GM19467 (cell line): Measurements from ENCODE around the gene GIGYF1.
A peak's percentile ranks its signal among the peaks of the same experiment; 100 is the strongest.

Source experiments
- ATAC-seq: cut with Tn5 transposase; IDR thresholded peaks from one replicate; pipeline ENCODE4 v1.9.1; 2021; ENCODE audit warnings: mild to moderate bottlenecking, moderate library complexity; ENCODE audit not compliant: unreplicated experiment

Gene GIGYF1

GRCh38 chr7:100684534-100685042 is 9.5 kb downstream of the GIGYF1 start:
- no peak for ATAC-seq

- ATAC-seq, result no peak
Observed at GRCh38 chr7:100683659-100684533, 10.2 kb downstream of the GIGYF1 start.

DNA sequence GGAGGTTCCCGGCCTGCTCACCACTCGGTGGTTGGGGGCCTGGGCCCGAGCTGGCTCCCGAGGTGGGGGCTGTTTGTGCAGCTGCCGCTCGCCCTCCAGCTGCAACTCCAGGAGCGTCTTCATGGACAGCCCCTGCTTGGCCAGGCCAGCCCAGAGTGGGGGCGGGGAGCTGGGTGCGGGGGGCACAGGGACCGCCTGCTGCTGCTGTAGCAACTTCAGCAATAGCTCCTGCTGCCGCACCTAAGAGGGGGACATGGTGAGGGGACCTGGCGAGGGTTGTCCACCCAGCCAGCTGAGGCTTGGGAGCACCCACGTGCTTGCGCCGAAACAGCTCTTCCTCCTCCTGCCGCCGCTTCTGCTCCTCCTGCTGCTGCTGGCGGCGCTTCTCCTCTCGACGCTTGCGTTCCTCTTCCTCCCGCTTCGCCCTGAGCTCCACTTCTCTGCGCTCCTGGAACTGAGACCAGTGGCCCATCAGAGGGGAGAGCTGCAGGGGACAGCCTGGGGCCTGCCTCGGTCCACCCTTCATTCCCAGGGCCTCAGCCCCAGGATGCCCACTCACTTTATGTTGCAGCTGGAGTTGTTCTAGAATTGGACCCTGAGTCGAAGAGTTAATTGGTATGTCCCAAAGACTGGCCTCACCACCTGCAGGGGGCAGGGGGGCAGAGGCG is 10.9 kb downstream of the GIGYF1 start:
- no peak for ATAC-seq

DNA sequence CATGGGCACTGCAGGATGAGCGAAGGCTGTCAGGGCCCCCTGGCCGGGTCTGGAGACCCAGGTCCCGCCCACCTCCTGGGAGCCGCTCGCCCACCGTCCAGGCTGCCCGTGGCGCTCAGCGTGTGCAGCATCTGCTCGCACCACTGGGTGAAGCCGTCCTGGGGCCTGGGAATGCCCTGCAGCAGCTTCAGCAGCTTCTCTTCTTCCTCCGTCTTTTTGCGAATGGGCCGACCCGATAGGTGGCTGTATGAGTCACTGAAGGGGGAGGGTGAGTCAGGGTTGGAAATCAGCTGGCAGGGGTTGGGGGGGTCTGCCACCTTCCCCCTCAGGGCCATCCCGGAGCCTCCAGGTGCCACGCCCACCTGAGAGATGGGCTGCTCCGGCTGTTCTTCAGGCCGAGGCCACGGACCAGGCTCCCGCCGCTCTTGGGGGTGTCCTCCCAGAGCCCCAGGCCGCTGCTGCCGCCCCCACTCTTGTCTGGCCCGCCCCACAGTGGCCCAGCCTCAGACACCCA is 11.8 kb downstream of the GIGYF1 start:
- no peak for ATAC-seq

DNA sequence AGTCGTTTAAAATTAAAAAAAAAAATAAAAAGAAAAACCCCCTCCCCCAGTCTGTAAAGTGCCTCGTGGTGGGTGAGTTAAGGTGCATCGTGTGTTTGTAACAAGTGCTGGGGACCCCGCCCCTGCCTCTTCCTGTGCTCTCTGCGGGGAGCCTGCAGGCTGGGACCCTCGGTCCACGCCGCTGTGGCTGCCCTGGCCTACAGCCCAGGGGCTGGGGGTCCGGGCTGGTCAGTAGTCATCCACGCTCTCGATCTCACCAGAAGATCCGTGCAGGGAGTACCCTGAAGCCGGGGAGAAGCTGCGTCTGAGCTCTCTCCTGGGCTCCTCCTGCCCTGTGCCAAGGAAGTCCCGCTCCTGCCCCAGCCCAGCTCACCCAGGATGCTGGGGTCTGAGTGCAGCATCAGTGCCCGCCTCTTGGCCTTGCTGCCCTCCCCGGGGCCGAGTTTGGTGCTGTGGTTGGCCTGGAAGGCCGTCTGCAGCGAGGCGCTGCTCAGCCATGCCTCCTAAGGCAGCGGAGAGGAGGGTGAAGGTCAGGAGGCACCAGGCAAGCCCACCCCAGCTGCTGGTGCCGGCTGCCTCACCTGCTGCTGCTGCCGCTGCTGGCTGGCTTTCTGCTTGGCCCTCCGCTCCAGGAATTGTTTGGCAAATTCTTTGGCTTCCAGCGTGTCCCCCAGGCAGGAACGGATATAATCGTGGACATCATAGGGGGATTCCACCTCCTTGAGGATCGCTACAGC is 12.4 kb downstream of the GIGYF1 start:
- no peak for ATAC-seq

DNA sequence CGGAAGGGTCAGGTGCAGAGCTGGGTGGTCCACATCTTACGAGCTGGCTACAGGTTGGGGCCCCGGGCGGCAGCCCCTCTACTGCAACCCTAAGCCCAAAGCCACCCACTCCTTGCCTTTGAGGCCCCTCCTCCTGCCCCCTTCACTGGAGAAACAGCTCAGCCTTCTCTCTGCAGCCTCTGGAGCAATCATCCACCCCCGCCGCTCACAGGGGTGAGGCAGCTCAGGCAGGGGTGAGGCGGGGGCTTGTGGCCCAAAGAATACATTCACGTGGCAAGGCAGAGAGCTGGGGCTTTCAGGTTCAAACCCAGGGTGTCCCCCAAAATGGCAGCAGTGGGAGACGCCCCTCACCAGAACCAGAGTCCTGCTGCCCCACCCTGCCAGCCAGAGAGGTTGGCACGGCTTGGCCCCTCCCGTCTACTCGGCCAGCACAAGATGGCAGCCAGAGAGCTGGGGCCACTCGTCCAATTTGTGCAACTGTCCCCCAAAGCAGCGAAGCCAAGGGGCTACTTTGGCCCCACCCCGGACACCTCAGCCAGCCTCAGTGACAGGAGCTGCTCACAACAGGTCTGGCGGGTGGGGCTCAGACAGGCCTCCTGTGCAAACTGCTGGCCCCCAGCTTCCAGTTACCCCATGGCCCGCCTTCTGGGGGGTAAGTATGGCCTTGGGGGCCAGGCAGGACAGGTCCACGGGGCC is 13.3 kb downstream of the GIGYF1 start:
- ATAC-seq, result no peak

DNA sequence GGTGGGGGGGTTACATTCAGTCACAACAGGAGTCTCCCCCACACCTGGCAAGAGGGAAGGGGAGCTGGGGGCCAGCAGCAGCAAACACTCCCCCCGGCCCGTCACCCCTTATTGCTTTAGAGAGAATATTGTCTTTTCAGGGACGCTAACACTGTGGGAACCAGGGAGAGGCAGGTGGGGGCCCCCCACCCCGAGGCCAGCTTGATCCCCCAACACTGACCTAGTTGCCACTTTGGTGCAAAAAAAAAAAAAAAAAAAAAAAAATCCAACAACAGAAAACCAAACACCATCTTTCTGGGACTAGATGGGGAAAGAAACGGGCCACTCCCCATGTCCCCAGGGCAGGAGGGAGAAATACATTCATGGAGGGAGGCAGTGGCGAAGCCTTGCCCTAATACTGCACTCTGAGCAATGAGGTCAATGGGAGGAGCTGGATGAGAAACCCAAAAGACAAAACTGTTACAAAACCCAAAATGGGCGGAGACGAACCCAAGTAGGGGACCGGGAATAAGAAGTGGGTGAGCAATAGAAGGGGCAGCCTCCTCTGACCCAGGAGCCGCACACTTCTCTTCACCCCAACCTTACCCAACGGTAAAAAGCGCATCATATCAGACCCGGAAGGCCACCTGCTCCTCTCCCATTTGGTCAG is 14.0 kb downstream of the GIGYF1 start:
- no peak for ATAC-seq

DNA sequence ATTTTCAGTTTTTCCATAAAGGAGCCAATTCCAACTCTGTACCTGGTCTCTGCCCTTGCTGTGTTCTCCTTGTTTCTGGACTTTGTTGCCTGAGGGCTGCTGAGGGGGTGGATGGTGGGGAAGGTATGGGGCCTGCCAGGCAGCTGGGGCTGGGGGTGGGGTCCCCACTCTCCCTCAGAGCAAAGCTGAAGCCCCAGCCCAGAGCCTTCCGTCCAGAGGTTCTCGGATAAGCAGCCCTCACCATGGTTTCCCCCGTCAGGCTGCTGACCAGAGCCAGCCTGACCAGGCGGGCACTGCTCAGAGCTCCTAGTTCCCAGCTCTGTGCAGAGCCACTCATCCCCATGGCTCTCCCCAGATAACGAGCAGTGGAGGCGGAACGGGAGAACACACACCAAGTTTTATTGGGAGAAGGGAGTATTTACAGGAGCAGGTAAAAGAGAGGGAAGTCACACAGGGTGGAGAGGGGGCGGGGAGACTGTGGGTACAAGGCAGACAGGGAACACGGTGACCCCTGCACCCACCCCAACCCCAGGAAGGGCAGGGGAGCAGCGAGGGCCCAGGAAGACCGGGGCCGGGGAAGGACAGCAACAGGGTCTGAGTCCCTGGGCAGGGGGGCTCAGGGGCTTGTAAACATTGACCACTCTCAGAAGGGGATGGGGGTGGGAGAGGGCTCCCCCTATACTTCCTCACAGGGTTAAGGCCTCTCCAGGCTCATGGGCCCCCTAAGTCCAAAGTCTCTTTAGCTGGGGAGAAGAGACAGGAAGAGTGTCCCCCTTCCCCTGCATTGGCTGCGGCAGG is 14.7 kb downstream of the GIGYF1 start:
- no peak for ATAC-seq

GRCh38 chr7:100678291-100678984 is 15.6 kb downstream of the GIGYF1 start:
- no peak for ATAC-seq

- ATAC-seq, result no peak
Observed at GRCh38 chr7:100677308-100678267, 16.5 kb downstream of the GIGYF1 start.

DNA sequence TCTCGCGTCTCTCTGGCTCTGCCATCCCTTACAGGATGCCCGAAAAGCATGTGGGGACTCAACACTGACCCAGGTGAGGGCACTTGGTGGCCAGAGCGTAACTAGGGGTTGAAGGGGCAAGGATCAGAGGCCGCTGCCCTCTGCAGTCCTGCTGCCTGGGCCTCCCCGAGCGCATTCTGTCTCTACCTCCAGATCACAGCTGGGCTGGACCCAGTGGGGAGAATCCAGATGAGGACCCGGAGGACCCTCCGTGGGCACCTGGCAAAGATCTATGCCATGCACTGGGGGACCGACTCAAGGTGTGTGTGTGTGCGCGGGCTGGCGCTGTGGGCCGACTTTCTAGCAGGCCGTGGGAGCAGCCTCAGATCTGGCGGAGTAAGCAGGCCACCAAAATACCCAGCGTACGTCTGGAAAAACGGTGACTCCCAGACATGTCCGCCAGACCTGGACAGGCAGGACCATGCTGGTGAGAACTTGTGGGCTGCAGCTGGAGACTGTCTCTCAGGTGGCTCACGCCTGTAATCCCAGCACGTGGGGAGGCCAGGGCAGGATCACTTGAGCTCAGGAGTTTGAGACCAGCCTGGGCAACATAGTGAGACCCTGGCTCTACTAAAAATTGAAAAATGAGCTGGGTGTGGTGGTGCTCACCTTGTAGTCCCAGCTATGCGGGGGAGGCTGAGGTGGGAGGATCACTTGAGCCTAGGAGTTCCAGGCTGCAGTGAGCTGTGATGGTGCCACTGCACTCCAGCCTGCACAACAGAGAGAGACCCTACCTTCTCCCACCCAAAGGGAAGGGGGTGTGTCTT is 17.3 kb downstream of the GIGYF1 start:
- ATAC-seq, result no peak

DNA sequence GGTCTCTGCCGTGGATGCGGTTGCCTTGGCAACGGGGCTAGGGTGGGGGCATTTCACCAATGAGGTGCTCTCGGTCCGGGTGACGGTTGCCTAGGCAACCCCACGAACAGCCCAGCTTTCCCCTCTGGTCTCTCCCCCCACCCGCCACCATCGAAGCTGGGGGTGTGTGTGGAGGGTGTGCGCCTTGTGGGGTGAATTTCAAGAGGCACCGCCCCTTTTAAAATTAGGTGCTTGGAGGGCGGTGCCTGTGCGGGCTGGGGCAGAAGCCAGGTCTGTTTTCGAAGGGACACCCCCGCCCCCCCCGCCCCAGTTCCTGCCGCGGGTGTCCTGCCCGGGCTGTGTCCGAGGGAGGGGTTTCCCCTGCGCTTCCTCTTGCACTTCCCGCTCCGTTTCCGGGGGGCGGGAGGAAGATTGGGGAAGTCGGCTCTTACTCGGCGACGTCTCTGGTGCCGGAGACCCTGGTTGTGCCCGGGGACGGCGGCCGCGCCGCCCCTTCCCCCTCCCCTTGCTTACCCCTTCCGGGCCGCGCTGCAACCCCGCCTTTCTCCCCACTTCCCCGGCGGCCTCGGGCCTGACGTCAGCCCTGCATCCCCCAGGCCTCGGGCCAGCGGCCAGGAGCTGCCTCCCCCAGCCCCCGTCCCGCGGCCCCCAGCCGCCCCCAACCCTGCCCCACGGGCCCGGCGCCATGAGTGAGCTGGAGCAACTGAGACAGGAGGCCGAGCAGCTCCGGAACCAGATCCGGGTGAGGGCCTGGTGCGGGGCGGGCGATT is 18.3 kb downstream of the GIGYF1 start:
- ATAC-seq, result peak; percentile 33

DNA sequence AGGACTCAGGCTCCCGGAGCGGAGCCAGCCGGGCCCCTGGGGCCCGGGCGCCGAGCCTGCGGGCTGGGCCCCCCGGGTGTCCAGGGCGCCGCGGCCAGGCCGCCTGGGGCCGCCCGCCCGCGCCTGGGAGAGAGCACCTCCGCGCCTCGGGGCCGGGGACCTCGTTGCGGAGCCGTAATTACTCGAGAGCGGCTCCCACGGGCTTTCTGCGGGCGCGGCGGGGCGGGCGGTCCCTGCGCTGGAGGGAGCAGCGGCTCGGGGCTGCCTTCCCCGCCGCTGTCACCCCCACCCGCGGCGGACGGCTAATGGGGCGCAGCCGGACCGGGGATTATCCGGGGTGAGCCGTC is 19.0 kb downstream of the GIGYF1 start:
- ATAC-seq, result peak; percentile 1

GRCh38 chr7:100674411-100675104 is 19.5 kb downstream of the GIGYF1 start:
- no peak for ATAC-seq

GRCh38 chr7:100673942-100674410 is 20.1 kb downstream of the GIGYF1 start:
- no peak for ATAC-seq
